HG02943 (cell line): Measurements from ENCODE around the gene HIVEP2.

Experiments used
- ATAC-seq: cut with Tn5 transposase; IDR thresholded peaks from one replicate; pipeline ENCODE4 v1.9.1; 2021; ENCODE audit warnings: mild to moderate bottlenecking, low read depth, moderate library complexity; ENCODE audit not compliant: unreplicated experiment

The HIVEP2 gene

GRCh38 chr6:142846883-142847287 is 98.1 kb downstream of the HIVEP2 start:
- no peak for ATAC-seq

DNA sequence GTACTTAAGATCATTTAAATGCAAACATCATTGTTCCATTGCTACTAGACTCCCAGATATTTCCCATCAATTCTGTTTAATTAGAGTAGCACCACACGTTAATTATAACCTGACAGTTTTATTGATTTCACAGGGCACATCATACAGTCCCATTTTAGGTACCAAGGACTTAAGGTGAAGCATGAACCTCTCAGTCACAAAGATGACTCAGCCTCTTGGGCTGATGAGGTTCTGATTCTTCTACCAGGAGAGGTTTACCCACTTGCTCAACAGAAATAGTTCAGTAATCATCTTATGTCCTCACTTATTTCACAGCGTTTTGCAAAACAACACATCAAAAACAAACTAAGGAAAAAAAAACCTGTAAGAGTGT is 98.5 kb downstream of the HIVEP2 start:
- no peak for ATAC-seq

DNA sequence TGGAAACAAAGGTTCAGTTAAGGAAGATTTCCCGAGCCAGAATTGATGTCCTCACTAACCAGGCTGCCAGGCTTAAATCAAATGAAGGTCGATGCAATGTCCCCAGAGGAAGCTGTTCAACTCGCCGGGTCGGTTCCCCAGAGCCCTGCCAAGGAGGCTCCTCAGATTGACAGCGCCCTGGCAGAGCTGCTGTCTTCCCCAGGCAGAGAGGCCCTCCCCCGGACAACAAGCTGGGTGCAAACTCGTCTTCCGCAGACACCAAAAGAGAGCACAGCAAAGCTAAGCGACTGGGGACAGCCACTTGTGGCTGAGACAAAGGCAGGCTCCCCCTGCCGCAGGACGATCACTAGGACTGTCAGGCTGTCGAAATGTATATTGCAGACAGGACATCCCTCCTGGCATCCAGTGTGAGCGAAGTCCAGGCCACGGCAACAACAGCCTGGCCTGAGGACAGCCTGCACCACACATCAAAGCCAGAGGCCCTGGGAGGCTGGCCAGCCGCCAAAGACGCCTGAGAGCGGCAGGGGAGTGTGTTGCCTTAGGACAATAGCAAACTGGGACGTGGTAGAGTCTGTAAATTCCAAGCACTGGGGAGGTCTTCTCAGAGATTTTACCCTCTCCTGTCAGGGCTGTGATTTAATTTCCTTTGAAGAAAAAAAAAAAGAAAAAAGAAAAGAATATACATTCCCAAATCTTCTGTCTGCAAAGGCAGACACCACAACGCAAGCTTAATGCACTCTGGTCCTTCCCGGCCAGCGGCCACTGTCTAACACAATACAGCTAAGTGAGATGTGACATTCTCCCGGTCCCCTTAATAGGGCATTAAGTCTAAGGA is 99.1 kb downstream of the HIVEP2 start:
- ATAC-seq = no peak

DNA sequence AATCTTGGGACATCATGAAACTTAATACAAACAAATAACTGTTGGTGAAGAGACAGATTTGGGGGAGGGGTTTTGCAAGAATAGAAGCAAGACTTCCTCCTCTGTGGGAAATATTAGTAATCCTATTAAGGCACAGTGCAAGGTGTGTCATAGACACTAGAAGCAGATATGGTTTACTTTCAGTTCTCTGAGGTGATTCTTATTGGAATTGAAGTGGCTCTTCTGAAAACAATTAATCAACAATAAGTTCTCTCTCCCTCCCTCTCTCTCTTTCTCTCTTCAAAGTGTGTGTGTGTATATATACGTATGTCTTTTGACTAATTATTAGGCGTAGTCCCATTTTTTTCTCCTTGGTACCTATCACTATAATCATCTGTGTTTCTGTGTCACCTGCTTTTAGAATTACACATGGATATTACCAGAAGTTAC is 99.8 kb downstream of the HIVEP2 start:
- no peak for ATAC-seq

DNA sequence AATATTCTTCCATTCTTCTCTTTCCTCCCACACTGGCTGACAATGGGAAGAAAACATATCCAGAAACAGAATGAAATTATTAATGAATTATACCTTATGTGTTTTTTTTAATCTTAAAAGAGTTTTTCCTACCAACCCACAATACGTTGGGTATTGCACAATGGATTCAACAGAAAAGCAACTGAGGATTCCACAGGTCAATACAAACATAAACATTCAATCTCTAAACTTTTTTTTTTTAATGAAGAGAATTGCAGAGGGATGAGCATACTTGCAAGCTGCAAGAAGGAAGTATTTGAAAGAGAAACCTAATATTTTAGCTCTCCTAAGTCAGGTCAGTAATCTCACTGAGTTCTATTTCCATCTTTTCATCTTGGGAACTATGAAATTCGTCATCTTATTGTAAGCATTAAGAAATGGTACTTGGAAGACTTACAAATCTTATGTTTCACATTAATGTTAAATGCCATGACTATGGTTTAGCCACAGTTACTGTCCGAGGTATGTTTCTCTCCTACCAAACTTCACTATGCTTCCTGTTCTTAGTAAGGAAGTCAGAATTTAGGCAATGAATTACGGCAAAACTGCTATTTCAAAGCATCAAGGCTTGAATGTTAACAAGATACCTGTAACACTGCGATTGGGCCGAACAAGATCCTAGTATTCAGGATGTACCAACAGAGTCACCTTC is 100.8 kb downstream of the HIVEP2 start:
- no peak for ATAC-seq

DNA sequence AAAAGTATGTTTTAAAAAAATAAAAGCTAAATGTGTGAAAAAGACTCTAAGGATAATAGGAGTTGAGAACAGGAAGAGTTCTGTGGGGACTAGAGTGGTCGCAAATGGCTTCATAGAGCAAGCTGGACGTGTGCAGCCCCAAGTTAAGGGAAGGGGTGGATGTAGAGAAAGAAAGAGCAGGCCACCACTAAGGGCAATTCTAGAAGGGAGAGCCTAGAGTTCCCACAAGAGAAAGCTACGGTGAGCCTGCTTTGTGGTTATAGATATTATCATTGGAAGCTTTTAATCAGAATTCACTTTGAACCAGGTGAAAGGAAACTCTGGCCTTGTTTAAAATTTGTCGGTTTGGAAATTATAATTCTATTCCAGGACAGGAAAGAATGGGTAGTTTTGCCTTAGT is 101.6 kb downstream of the HIVEP2 start:
- ATAC-seq = no peak

DNA sequence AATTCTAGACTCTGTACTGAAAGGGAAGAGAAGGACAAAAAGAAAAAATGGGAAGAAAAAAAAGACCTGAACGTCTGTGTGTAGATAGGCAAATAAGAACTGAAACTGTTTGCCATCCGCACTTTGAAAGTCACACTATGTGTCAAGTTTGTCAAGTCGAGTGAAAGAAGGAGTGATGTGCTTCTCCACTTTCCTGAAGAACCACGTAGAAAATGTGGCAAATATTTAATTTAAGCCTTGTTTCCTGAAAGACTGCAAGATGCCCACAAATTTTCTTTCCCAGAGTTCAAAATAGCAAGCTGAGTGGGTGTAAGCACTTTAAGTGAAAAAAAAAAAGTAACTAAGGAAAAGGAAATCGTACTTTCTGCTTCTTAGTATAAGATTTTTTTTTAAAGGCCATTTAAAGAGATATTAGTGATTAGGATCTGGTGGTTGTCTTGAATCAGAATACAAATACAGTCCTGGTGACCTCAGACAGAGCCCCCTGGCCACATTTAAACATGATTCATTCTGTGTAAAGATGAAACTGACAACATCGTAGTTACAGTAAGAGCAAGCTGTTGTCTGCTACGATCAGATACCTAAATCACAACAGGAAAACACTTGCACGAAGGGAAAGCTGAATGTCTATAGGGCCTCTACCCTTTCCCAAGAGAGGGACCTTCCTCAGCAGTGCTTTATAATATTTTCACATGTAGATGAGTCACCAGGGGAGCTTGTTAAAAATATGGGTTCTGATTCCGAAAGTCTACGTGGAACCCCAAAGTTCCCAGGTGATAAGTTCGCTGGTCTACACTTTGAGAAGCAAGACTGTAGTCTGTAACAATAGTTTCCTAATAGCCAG is 102.3 kb downstream of the HIVEP2 start:
- ATAC-seq = peak; percentile 56

DNA sequence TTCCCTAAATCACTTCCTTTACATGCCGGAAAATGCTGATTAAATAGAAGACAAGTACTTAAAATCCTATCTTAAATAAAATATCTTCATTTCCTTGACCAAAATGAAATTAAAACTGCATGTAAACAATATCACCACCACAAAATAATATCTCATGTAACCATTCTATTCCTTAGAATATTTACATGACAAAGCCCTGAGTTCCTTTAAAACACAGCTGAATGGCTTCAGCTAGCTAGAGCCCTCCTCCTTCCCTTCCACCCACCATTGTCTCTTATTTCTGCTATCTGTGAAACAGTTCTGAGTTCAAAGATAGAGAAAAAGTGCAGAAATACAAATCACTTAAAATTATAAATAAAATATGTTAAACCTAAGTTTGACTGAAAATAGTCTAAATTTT is 103.1 kb downstream of the HIVEP2 start:
- ATAC-seq = no peak

DNA sequence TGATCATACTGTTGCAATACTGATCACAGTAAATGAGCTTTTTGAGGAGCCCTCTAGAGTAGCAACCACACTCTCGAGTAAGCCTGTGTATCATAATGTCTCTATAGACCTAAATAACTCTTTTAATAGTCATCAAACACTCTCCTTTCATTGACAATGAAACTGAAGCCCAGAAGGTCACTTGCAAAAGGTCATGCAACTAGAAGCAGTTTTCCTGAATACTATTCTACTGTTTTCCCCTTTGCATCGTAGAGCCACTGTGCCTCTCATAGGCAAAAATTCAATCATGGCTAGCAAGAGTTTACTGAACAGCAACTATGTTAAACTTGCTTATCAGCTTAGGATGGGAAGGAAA is 105.3 kb downstream of the HIVEP2 start:
- ATAC-seq = no peak

DNA sequence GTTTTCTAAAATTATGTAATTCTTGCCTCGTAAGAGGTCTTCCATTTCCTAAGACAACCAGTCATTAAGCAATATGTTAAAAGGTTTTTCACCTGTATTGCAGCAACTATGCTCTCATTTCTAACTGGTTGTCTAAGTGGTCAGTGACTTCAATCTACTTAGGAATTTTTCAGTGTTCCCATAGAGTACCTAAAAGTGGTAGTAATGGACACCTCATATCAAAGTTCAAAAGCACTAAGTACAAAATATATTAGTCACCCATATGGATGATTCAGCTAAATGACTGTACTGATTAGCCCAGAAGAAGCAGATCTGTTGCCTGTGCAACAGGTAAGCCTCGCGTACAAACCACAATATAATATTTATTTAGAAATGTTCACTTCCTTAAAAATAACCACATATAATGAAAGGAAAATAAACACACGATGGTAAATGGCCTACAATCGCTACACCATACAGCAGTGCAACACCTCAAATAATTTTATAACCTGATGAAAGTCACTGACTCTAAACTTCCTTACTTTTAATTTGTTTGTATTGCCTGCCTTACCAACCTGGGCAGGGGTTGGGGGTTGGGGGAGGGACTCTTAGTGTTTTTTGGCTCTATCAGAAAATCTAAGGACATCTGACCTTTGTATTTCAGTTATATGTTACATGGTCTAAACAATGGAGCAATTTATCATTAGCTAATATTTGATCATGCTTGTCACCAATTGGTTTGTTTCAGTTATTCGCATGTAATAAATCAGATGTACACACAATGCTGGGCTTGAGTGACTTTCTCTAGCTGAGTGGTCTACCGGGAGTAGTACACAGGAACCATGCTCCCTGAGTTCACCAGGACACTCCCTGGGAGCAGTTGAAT is 105.9 kb downstream of the HIVEP2 start:
- ATAC-seq = no peak

- no peak for ATAC-seq
Observed at GRCh38 chr6:142835787-142836535, 109.0 kb downstream of the HIVEP2 start.

GRCh38 chr6:142834853-142835252 is 110.1 kb downstream of the HIVEP2 start:
- ATAC-seq = no peak

- ATAC-seq = no peak
Observed at GRCh38 chr6:142833798-142834197, 111.2 kb downstream of the HIVEP2 start.

DNA sequence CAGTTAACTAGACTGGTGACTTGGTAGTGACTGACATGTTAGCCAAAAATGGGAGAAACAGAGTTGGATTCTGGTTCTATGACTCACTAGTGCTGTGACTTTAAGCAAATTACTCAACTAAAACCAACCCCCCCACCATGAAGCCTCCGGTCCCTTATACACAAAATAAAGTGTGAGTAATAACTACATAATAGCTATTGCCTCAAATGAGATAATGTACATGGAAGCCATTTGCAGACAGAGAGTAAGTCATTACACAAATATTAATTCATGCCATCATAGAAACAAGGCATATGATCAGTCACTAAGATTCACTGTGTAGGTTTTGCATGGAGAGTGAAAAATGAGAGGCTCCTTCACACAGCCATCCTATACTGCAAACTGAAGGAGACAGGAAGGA is 111.9 kb downstream of the HIVEP2 start:
- ATAC-seq = no peak

DNA sequence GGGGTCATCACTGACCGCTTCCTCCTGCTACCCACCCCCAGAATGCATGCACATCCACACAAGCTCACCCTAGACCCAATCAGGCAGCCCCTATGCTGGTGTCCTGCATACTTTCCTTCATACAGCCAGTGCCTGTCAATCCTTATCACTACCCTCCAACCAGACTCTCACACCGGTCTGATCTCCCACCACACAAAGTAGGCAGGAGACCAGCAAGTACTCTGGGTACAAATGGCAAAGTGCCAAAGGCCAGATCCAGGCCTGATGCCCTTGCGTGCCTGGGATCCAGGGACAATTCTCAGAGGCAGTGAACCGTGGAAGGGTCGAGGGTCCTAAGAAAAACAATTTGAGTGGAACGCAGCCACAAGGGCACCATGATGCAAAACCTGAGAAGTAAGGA is 114.2 kb downstream of the HIVEP2 start:
- ATAC-seq = no peak

GRCh38 chr6:142830116-142830710 is 114.8 kb downstream of the HIVEP2 start:
- ATAC-seq = no peak

DNA sequence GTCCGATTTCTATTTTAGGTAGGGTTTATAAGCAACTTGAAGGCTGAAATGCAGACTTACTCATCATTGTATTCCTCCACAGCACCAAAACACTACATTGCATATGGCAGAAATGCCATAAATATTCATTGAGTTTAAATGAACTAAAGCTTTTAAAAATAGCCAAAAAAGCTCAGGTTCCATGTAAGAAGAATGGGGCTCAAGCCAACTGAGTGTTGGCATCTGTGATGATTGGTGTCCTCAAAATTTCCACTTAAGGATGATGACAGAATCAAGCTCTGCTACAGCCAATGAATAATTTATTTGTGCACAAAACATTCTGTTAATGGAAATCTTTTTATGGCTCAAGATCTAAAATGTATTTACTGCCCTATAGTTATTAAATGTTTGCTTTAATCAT is 115.4 kb downstream of the HIVEP2 start:
- no peak for ATAC-seq

DNA sequence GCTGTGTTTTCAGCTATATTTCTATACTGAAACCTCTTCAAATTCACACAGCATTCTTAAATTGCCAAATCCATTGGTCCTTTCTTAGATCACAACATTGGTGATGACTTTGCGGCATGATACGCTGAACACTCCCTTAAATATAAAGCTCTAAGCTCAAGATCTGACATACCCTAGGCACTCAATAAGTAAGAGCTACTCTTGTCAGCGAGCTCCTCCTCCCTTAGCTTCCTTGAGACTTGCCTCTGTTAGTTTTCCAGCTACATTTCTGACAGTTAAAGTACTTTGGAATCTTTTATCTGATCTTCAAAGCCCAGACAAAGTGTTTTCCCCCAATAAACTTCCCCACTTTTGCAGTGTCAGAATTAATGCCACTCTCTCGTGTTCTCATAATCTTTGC is 117.0 kb downstream of the HIVEP2 start:
- ATAC-seq = no peak

DNA sequence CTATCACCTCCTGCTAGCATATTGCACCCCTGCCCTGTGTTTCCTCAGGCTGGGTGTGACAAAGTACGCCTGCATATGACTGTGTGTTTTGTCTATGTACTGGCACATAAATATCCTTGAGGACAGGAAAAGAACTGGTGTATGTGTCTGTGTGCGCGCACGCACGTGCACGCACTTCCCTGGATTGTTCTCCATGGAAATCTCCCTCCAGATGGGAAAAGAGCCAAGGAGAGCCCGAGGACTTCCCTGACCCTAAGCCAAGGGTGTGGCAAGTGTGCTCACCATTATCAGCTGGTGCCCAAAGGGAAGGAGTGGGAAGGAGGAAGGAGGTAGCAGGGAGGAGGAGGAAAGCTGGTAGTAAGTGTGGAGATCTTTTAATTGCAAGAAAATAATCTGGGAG is 117.6 kb downstream of the HIVEP2 start:
- no peak for ATAC-seq
